HUES48 (cell line): ENCODE measurements around the gene OR4M1.
"Not testable (repeated sequence)": the region's sequence is repeated elsewhere in the genome, so short reads cannot be mapped to it uniquely, and the experiment has no call there.

Source experiments
- H3K27ac ChIP-seq: one replicate; pipeline ENCODE4 v1.7.0; 2013; ENCODE audit warnings: low read depth, low read length, inconsistent platforms
- H3K27me3 ChIP-seq: 2 replicates; pipeline ENCODE4 v1.6.1; 2013; ENCODE audit warnings: mild to moderate bottlenecking, low read length; ENCODE audit not compliant: control insufficient read depth, insufficient read depth
- H3K36me3 ChIP-seq: 2 replicates; pipeline ENCODE4 v1.6.1; 2013; ENCODE audit warnings: low read length; ENCODE audit not compliant: control insufficient read depth, insufficient read depth
- H3K4me1 ChIP-seq: 2 replicates; pipeline ENCODE4 v1.6.1; 2013; ENCODE audit warnings: mild to moderate bottlenecking, low read length; ENCODE audit not compliant: control insufficient read depth, insufficient read depth
- H3K4me3 ChIP-seq: 2 replicates; pipeline ENCODE4 v1.5.1; 2013; ENCODE audit warnings: mild to moderate bottlenecking, low read depth, low read length
- H3K9ac ChIP-seq: 2 replicates; pipeline ENCODE4 v1.6.1; 2013; ENCODE audit warnings: mild to moderate bottlenecking, low read depth, low read length, moderate library complexity
- H3K9me3 ChIP-seq: 2 replicates; pipeline ENCODE4 v1.6.1; 2013; ENCODE audit warnings: low read length; ENCODE audit not compliant: control insufficient read depth, insufficient read depth

Gene OR4M1

GRCh38 chr14:19773204-19773603 lies at the start of gene OR4M1:
Gene OR4M1 (plus strand): TSS chr14:19773504. CDS start chr14:19780323, 6,819 bp downstream.
- H3K9me3 ChIP-seq: peaks cover 88% of the 10 kb centered on the region
- H3K4me1 ChIP-seq, H3K27me3 ChIP-seq, H3K4me3 ChIP-seq, H3K36me3 ChIP-seq, H3K9ac ChIP-seq, H3K27ac ChIP-seq: not testable (repeated sequence)

- H3K4me1 ChIP-seq: no peaks in the 10 kb centered on the region
- H3K27me3 ChIP-seq: no peaks in the 10 kb centered on the region
- no peak overlapping the region for H3K27ac ChIP-seq
- H3K9me3 ChIP-seq: peaks cover 91% of the 10 kb centered on the region
- H3K4me3 ChIP-seq: 0 out of 2 replicates have a peak overlapping the region, but pooled peaks have one; percentile 12
- no peak overlapping the region for H3K9ac ChIP-seq
- no peaks in the 10 kb centered on the region for H3K36me3 ChIP-seq
Measured at GRCh38 chr14:19729359-19729758, 43.9 kb upstream of the OR4M1 start.

- peaks cover 95% of the 10 kb centered on the region for H3K9me3 ChIP-seq
- H3K36me3 ChIP-seq: no peaks in the 10 kb centered on the region
- H3K27me3 ChIP-seq: no peaks in the 10 kb centered on the region
- H3K4me1 ChIP-seq: no peaks in the 10 kb centered on the region
- no peak overlapping the region for H3K9ac ChIP-seq
- no peak overlapping the region for H3K27ac ChIP-seq
- 0 out of 2 replicates have a peak overlapping the region, but pooled peaks have one; percentile 12 for H3K4me3 ChIP-seq
Measured at GRCh38 chr14:19729763-19730162, 43.5 kb upstream of the OR4M1 start.

- H3K9me3 ChIP-seq: peaks cover 91% of the 10 kb centered on the region
- not testable (repeated sequence) for H3K27me3 ChIP-seq, H3K4me1 ChIP-seq, H3K36me3 ChIP-seq, H3K27ac ChIP-seq, H3K9ac ChIP-seq
- peak overlapping the region; percentile 32; the same call in 1 of the 2 replicates for H3K4me3 ChIP-seq
Measured at GRCh38 chr14:19733893-19734292, 39.4 kb upstream of the OR4M1 start.

- Histone ChIP-seq H3K9me3 (peaks cover 97% of the 10 kb centered on the region), H3K27me3 (no peaks in the 10 kb centered on the region), H3K36me3 (no peaks in the 10 kb centered on the region), H3K4me1 (no peaks in the 10 kb centered on the region), H3K27ac (no peak within 1 kb of the TSS), H3K4me3 (no peak within 1 kb of the TSS), H3K9ac (no peak within 1 kb of the TSS)
Measured at GRCh38 chr14:19743256-19743655, 30.0 kb upstream of the OR4M1 start, which contains the start of gene OR4Q3. Gene OR4Q3 (plus strand): TSS chr14:19743571.

- H3K36me3 ChIP-seq, H3K4me3 ChIP-seq, H3K27ac ChIP-seq, H3K4me1 ChIP-seq, H3K27me3 ChIP-seq, H3K9ac ChIP-seq: not testable (repeated sequence)
- H3K9me3 ChIP-seq: peaks cover 90% of the 10 kb centered on the region
Measured at GRCh38 chr14:19752316-19752715, 21.0 kb upstream of the OR4M1 start.

- H3K27me3 ChIP-seq: no peaks in the 10 kb centered on the region
- no peak overlapping the region for H3K4me3 ChIP-seq
- no peaks in the 10 kb centered on the region for H3K4me1 ChIP-seq
- H3K27ac ChIP-seq: no peak overlapping the region
- H3K36me3 ChIP-seq: no peaks in the 10 kb centered on the region
- H3K9ac ChIP-seq: no peak overlapping the region
- peaks cover 88% of the 10 kb centered on the region for H3K9me3 ChIP-seq
Measured at GRCh38 chr14:19754172-19754571, 19.1 kb upstream of the OR4M1 start.

- H3K27ac ChIP-seq, H3K4me3 ChIP-seq: not testable (repeated sequence)
Measured at GRCh38 chr14:19771491-19771890, 1.8 kb upstream of the OR4M1 start.

GRCh38 chr14:19771895-19772430 lies 1.3 kb upstream of the OR4M1 start:
- Histone ChIP-seq H3K4me3 (no peak overlapping the region), H3K4me1 (no peaks in the 10 kb centered on the region), H3K27ac (no peak overlapping the region), H3K9me3 (peaks cover 86% of the 10 kb centered on the region), H3K36me3 (no peaks in the 10 kb centered on the region), H3K27me3 (no peaks in the 10 kb centered on the region), H3K9ac (no peak overlapping the region)

More at GRCh38 chr14:19771491-19771890, 1.8 kb upstream of the OR4M1 start:
- not testable (repeated sequence) for H3K4me1 ChIP-seq, H3K36me3 ChIP-seq, H3K9ac ChIP-seq, H3K27me3 ChIP-seq
- H3K9me3 ChIP-seq: peaks cover 88% of the 10 kb centered on the region

- H3K36me3 ChIP-seq, H3K4me1 ChIP-seq, H3K27ac ChIP-seq, H3K27me3 ChIP-seq, H3K9ac ChIP-seq, H3K4me3 ChIP-seq: not testable (repeated sequence)
- H3K9me3 ChIP-seq: peaks cover 88% of the 10 kb centered on the region
Measured at GRCh38 chr14:19772454-19772853, 850 bp upstream of the OR4M1 start.

GRCh38 chr14:19775587-19775986 lies 2.3 kb downstream of the OR4M1 start:
- Histone ChIP-seq H3K36me3 (no peaks in the 10 kb centered on the region), H3K4me3 (no peak overlapping the region), H3K27ac (no peak overlapping the region), H3K9me3 (peaks cover 91% of the 10 kb centered on the region), H3K4me1 (no peaks in the 10 kb centered on the region), H3K9ac (no peak overlapping the region), H3K27me3 (no peaks in the 10 kb centered on the region)
